Esophagus squamous epithelium (tissue), 5 donors: ENCODE data around the gene WIZ. TPM values are rescaled to one million over a fixed set of nuclear protein-coding genes. Genes with fewer than 3 reads are reported as not detected.

ENCODE experiments used
- DNase-seq: peaks from one replicate; lab custom pipeline; 2025; lab: John Stamatoyannopoulos, UW
- H3K27ac ChIP-seq, 4 donors: fragments of 200-600 bp; sonication (generic); one replicate each; pipeline ENCODE4 v1.5.1; 2016 to 2019; ENCODE audit warnings: mild to moderate bottlenecking in 1 of 4
- H3K27me3 ChIP-seq, 4 donors: fragments of 200-600 bp; sonication (generic); 1 replicate in 3 of 4; 2 replicates in 1 of 4; pipeline versions ENCODE4 v1.5.1 to v1.6.0; 2017 to 2021; ENCODE audit warnings: antibody characterized with exemption in 1 of 4
- H3K36me3 ChIP-seq, 3 donors: fragments of 200-600 bp; sonication (generic); one replicate each; pipeline ENCODE4 v1.5.1; 2016 to 2019
- H3K4me1 ChIP-seq, 3 donors: fragments of 200-600 bp; sonication (generic); one replicate each; pipeline ENCODE4 v1.5.1; 2017 to 2019
- H3K4me3 ChIP-seq, 4 donors: fragments of 200-600 bp; sonication (generic); 1 replicate in 3 of 4; 2 replicates in 1 of 4; pipeline ENCODE4 v1.5.1; 2016 to 2019; ENCODE audit warnings: mild to moderate bottlenecking in 2 of 4, moderate library complexity in 1 of 4
- H3K9me3 ChIP-seq, 3 donors: fragments of 200-600 bp; sonication (generic); one replicate each; pipeline ENCODE4 v1.5.1; 2016 to 2019
- POLR2A ChIP-seq, 4 donors: fragments of 450-650 bp; IDR thresholded peaks; one replicate each; pipeline ENCODE4 v1.6.1; 2017; ENCODE audit warnings: antibody characterized with exemption in 4 of 4, mild to moderate bottlenecking in 4 of 4, moderate library complexity in 3 of 4
- WGBS, 2 donors: methylation state at CpG; one replicate each; pipeline ENCODE4 v1.1.5; 2018; 5-methylcytosine and 5-hydroxymethylcytosine counted together
- intact Hi-C: fragments of 100-400 bp; cut with DNase I; formaldehyde crosslinking; loops from one replicate; pipeline ENCODE4 v1.15.0; 2022
- total RNA-seq, 4 donors: library from RNA; depleted of rRNA; stranded (reverse); fragments of >200 nt; gene quantifications; one replicate each; pipeline ENCODE4 v1.1.0, GENCODE V29; 2016
- TF ChIP-seq, protein P1 (sequence below), 6 experiments: fragments of 450-650 bp in 4 of 6; fragments of 200-600 bp in 2 of 6; sonication (generic) in 2 of 6; IDR thresholded peaks; one replicate each; pipeline ENCODE4 v1.5.1; 2016 to 2019; ENCODE audit warnings: antibody characterized with exemption in 6 of 6, mild to moderate bottlenecking in 4 of 6, moderate library complexity in 4 of 6
- donor health status: DM: yes; HTN: yes; CAD: no.

Gene WIZ
- total RNA-seq, 4 donors from 2014 or later: 17.2 to 36.5 (median 30.0) TPM

DNA sequence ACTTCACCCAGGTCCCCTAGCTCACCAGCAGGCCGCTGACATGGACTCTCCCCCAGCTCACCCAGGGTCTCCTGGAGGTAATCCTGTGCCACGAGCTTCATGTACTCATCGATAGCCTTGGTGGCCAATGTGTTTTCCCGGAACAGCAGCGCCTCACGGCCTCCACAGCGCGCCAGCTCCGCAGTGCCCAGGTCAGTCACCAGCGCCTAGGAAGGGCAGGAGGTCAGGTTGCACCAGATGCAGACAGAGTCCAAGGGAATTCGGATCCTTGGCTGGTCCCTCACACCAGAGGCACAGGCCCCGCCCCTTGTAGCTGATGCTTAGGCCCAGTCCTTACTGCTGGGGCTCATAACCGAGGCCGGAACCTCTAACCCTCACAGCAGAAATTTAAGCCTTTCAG is 6.7 kb upstream of the WIZ start:
- intact Hi-C loops: loop anchor here (10.0 kb wide), 1 partner anchor 98 kb away; no protein-coding TSS in a partner anchor
- H3K36me3 ChIP-seq: no peaks in the 10 kb centered on the region
- no peak for DNase-seq
- TF ChIP-seq, protein P1, sequence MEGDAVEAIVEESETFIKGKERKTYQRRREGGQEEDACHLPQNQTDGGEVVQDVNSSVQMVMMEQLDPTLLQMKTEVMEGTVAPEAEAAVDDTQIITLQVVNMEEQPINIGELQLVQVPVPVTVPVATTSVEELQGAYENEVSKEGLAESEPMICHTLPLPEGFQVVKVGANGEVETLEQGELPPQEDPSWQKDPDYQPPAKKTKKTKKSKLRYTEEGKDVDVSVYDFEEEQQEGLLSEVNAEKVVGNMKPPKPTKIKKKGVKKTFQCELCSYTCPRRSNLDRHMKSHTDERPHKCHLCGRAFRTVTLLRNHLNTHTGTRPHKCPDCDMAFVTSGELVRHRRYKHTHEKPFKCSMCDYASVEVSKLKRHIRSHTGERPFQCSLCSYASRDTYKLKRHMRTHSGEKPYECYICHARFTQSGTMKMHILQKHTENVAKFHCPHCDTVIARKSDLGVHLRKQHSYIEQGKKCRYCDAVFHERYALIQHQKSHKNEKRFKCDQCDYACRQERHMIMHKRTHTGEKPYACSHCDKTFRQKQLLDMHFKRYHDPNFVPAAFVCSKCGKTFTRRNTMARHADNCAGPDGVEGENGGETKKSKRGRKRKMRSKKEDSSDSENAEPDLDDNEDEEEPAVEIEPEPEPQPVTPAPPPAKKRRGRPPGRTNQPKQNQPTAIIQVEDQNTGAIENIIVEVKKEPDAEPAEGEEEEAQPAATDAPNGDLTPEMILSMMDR (IDR thresholded peaks at IDR 0.05): no peak
- no peak for TF ChIP-seq POLR2A (IDR thresholded peaks at IDR 0.05)
- H3K27me3 ChIP-seq: peaks cover 0 to 63% (median 3%) of the 10 kb centered on the region in 4 donors
- peaks cover 20 to 42% (median 24%) of the 10 kb centered on the region in 3 donors for H3K4me1 ChIP-seq
- 30% methylated on average over 4 of the region's 14 CpGs; no CpG with 5 or more reads in 1 of the 2 donors for WGBS, 2 donors
- no peaks in the 10 kb centered on the region for H3K9me3 ChIP-seq
- H3K4me3 ChIP-seq: peak overlapping the region in 1 of 4 donors; percentile 56
- no peak overlapping the region for H3K27ac ChIP-seq

DNA sequence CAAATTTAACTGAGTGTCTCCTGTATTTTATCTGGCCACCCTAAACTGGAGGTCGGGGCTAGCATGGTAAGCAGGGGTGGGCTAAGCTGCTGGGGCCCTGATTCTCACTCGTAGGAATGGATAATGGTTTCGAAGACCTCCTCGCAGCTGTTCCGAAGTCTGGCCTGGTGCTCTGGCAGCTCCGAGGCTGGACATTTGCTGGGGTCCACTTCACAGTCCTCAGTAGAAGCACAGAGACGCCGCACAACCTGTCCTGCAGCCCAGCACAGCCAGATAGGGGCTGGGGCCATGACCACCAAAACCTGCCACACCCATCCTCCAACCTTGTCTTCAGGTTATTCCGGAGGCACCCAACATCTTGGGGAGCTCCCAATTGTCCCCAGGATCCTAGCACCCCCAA is 6.2 kb upstream of the WIZ start:
- DNase-seq: no peak
- WGBS, 2 donors: 78 to 100% methylated on average over 2 to 5 of the region's 9 CpGs
- intact Hi-C loops: loop anchor here (10.0 kb wide), 1 partner anchor 99 kb away; no protein-coding TSS in a partner anchor
- H3K4me3 ChIP-seq: no peak overlapping the region
- H3K9me3 ChIP-seq: no peaks in the 10 kb centered on the region
- TF ChIP-seq, protein P1 (IDR thresholded peaks at IDR 0.05): no peak
- no peak for TF ChIP-seq POLR2A (IDR thresholded peaks at IDR 0.05)
- peaks cover 0 to 63% (median 3%) of the 10 kb centered on the region in 4 donors for H3K27me3 ChIP-seq
- H3K36me3 ChIP-seq: no peaks in the 10 kb centered on the region
- H3K27ac ChIP-seq: no peak overlapping the region
- H3K4me1 ChIP-seq: peaks cover 20 to 42% (median 24%) of the 10 kb centered on the region in 3 donors

DNA sequence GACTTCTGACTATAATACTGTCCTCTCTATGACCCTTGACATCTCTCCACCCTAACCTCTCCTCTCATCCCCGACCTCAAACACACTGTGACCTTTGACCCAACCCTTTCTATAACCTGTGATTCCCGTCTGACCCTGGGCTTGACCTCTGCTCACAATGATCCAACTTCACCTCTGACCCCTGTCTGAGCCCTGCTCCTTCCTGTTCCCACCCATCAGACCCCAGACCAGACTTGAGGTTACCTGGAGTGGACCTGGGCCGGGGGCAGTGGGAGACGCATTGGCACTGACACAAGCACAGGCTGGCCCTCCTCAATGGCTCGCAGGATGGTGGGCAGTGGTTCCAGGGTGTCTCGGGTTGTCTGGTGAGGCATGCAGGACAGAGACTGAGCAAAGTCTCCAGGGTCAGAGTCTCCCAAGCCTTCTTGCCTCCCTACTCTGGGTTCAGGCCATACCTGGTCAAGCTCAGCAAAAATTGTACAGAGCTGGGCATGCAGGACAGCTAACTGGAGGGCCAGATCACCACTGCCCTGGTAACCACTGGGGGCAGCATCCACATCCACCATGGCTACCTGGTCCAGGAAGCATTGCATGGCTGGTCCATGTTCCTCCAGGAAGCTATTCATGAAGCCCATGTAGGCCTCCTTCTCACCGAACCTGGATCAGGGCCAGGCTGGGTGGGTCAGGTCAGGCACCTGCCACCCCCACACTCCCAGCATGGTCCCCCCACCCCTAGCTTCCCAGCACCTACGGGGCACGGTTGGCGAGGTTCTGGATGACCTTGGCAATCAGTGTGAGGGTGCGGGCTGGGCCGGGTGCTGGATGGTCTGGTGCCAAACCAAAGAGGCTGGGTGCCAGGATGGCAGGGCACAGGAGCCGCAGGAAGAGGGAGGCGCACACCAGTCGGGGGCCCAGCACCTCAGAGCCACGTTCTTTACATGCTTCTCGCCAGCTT is 4.4 kb upstream of the WIZ start:
- H3K4me1 ChIP-seq: peaks cover 21 to 45% (median 29%) of the 10 kb centered on the region in 3 donors
- DNase-seq: no peak
- no peak overlapping the region for H3K4me3 ChIP-seq
- no peak for TF ChIP-seq POLR2A (IDR thresholded peaks at IDR 0.05)
- TF ChIP-seq, protein P1 (IDR thresholded peaks at IDR 0.05): no peak
- peaks cover 0 to 63% (median 3%) of the 10 kb centered on the region in 4 donors for H3K27me3 ChIP-seq
- no peak overlapping the region for H3K27ac ChIP-seq
- no peaks in the 10 kb centered on the region for H3K9me3 ChIP-seq
- intact Hi-C loops: loop anchor here (10.0 kb wide), 1 partner anchor 101 kb away; no protein-coding TSS in a partner anchor
- WGBS, 2 donors: 50 to 88% methylated on average over 6 to 9 of the region's 17 CpGs
- H3K36me3 ChIP-seq: no peaks in the 10 kb centered on the region

DNA sequence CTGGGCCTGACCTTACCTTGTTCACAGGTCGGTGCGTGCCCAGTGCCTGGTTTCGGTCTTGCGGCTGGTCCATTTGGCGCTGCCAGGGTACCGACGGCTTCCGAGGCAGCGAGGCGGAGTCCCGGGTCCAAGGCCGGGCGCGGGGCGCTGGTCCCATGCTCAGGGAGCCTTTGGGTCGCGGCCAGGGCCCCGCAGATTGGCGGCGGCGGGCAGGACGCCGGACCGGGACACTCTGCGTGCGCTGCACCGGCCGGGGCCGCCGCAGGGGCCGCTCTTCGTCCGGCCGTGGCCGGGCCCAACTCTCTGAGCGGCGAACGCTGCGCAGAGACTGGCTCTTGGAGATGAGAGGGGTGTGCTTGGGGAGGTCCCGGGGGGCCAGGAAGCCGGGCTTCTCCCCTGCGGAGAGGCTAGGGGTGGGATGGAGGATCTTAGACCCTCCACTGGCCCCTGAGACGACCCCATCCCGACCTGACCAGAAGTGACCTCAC is 3.4 kb upstream of the WIZ start:
- Histone ChIP-seq H3K4me3 (peak overlapping the region; percentile 8 to 69 (median 47)), H3K36me3 (no peaks in the 10 kb centered on the region), H3K27me3 (peaks cover 0 to 52% (median 3%) of the 10 kb centered on the region in 4 donors), H3K27ac (peak overlapping the region; percentile 2 to 77 (median 56)), H3K4me1 (peaks cover 24 to 52% (median 34%) of the 10 kb centered on the region in 3 donors), H3K9me3 (no peaks in the 10 kb centered on the region)
- no peak for DNase-seq
- no peak for TF ChIP-seq POLR2A (IDR thresholded peaks at IDR 0.05)
- TF ChIP-seq, protein P1 (IDR thresholded peaks at IDR 0.05): peak in 3 of 6 experiments; percentile 18 to 38 (median 19)
- 35 to 45% methylated on average over 3 of the region's 44 CpGs for WGBS, 2 donors
- intact Hi-C loops: loop anchor here (10.0 kb wide), 1 partner anchor 102 kb away; no protein-coding TSS in a partner anchor
